ENCODE results near the gene RGS7BP. TPM values are rescaled to one million over a fixed set of nuclear protein-coding genes. Genes with fewer than 3 reads are reported as not detected.

Gene RGS7BP
- total and polyA plus RNA-seq, 2 experiments from 2014 or later, result 3.3 to 5.4 TPM

- peaks cover 21% of the 10 kb centered on the region for H3K27me3 ChIP-seq (ENCODE audit: insufficient read depth)
- peaks cover 22% of the 10 kb centered on the region for H3K27me3 Mint-ChIP-seq (ENCODE audit: insufficient read depth, low read depth, poor library complexity)
These were observed 4.0 kb downstream of the RGS7BP start for GRCh38 chr5:64509828-64510227.

More at GRCh38 chr5:64509828-64510227, 4.0 kb downstream of the RGS7BP start:
- no peaks in the 10 kb centered on the region for H3K79me2 ChIP-seq (replicated peaks; ENCODE audit: insufficient read depth)
- no peak overlapping the region for H3K27ac ChIP-seq (ENCODE audit: low read depth)
- TF ChIP-seq ZNF114 (CRISPR knock-in tag; IDR thresholded peaks at IDR 0.05) (no peak), EZH2phosphoT487 (IDR thresholded peaks at IDR 0.05; ENCODE audit: unreplicated experiment) (no peak), JUNB (IDR thresholded peaks at IDR 0.05; ENCODE audit: unreplicated experiment) (no peak), REST (IDR thresholded peaks at IDR 0.05; ENCODE audit: unreplicated experiment) (no peak), CTCF (conservative IDR thresholded peaks at IDR 0.05; ENCODE audit: low read depth in 2 of 2) (no peak), POLR2AphosphoS5 (IDR thresholded peaks at IDR 0.05; ENCODE audit: low read depth) (no peak), EZH2 (IDR thresholded peaks at IDR 0.05; ENCODE audit: low read depth, unreplicated experiment) (no peak), STAT1 (IDR thresholded peaks at IDR 0.05; ENCODE audit: unreplicated experiment) (no peak), CREB1 (CRISPR knock-in tag; IDR thresholded peaks at IDR 0.05; ENCODE audit: low read depth) (no peak), ZNF331 (CRISPR knock-in tag; IDR thresholded peaks at IDR 0.05; ENCODE audit: low read depth) (no peak), NANOG (IDR thresholded peaks at IDR 0.05; ENCODE audit: borderline replicate concordance) (no peak)
- TF ChIP-seq, protein P1, sequence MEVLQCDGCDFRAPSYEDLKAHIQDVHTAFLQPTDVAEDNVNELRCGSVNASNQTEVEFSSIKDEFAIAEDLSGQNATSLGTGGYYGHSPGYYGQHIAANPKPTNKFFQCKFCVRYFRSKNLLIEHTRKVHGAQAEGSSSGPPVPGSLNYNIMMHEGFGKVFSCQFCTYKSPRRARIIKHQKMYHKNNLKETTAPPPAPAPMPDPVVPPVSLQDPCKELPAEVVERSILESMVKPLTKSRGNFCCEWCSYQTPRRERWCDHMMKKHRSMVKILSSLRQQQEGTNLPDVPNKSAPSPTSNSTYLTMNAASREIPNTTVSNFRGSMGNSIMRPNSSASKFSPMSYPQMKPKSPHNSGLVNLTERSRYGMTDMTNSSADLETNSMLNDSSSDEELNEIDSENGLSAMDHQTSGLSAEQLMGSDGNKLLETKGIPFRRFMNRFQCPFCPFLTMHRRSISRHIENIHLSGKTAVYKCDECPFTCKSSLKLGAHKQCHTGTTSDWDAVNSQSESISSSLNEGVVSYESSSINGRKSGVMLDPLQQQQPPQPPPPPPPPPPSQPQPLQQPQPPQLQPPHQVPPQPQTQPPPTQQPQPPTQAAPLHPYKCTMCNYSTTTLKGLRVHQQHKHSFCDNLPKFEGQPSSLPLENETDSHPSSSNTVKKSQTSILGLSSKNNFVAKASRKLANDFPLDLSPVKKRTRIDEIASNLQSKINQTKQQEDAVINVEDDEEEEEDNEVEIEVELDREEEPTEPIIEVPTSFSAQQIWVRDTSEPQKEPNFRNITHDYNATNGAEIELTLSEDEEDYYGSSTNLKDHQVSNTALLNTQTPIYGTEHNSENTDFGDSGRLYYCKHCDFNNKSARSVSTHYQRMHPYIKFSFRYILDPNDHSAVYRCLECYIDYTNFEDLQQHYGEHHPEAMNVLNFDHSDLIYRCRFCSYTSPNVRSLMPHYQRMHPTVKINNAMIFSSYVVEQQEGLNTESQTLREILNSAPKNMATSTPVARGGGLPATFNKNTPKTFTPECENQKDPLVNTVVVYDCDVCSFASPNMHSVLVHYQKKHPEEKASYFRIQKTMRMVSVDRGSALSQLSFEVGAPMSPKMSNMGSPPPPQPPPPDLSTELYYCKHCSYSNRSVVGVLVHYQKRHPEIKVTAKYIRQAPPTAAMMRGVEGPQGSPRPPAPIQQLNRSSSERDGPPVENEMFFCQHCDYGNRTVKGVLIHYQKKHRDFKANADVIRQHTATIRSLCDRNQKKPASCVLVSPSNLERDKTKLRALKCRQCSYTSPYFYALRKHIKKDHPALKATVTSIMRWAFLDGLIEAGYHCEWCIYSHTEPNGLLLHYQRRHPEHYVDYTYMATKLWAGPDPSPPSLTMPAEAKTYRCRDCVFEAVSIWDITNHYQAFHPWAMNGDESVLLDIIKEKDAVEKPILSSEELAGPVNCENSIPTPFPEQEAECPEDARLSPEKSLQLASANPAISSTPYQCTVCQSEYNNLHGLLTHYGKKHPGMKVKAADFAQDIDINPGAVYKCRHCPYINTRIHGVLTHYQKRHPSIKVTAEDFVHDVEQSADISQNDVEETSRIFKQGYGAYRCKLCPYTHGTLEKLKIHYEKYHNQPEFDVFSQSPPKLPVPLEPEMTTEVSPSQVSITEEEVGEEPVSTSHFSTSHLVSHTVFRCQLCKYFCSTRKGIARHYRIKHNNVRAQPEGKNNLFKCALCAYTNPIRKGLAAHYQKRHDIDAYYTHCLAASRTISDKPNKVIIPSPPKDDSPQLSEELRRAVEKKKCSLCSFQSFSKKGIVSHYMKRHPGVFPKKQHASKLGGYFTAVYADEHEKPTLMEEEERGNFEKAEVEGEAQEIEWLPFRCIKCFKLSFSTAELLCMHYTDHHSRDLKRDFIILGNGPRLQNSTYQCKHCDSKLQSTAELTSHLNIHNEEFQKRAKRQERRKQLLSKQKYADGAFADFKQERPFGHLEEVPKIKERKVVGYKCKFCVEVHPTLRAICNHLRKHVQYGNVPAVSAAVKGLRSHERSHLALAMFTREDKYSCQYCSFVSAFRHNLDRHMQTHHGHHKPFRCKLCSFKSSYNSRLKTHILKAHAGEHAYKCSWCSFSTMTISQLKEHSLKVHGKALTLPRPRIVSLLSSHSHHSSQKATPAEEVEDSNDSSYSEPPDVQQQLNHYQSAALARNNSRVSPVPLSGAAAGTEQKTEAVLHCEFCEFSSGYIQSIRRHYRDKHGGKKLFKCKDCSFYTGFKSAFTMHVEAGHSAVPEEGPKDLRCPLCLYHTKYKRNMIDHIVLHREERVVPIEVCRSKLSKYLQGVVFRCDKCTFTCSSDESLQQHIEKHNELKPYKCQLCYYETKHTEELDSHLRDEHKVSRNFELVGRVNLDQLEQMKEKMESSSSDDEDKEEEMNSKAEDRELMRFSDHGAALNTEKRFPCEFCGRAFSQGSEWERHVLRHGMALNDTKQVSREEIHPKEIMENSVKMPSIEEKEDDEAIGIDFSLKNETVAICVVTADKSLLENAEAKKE (CRISPR knock-in tag; IDR thresholded peaks at IDR 0.05), result no peak
- TF ChIP-seq, protein P2, sequence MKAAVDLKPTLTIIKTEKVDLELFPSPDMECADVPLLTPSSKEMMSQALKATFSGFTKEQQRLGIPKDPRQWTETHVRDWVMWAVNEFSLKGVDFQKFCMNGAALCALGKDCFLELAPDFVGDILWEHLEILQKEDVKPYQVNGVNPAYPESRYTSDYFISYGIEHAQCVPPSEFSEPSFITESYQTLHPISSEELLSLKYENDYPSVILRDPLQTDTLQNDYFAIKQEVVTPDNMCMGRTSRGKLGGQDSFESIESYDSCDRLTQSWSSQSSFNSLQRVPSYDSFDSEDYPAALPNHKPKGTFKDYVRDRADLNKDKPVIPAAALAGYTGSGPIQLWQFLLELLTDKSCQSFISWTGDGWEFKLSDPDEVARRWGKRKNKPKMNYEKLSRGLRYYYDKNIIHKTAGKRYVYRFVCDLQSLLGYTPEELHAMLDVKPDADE (IDR thresholded peaks at IDR 0.05), result no peak
- H3K27ac Mint-ChIP-seq, result no peak overlapping the region
- H3K4me1 ChIP-seq (ENCODE audit: insufficient read depth), result 0 out of 2 replicates have a peak, but pooled peaks cover 8% of the 10 kb centered on the region
- no peaks in the 10 kb centered on the region for H3K36me3 Mint-ChIP-seq (ENCODE audit: low read depth)
- H3K4me2 ChIP-seq, result no peak overlapping the region
- DNase-seq (ENCODE audit: low spot score) (no peak), ATAC-seq (no peak)
- H3K36me3 ChIP-seq (ENCODE audit: insufficient read depth), result no peaks in the 10 kb centered on the region
- no peak overlapping the region for H3K4me3 Mint-ChIP-seq
- peaks cover 15% of the 10 kb centered on the region for H3K4me1 Mint-ChIP-seq
- H4K20me1 ChIP-seq (replicated peaks; ENCODE audit: insufficient read depth), result no peaks in the 10 kb centered on the region
- no peaks in the 10 kb centered on the region; the same call in 1 of the 2 replicates for H3F3A ChIP-seq (replicated peaks; ENCODE audit: low read depth)
- H3K9me2 ChIP-seq (ENCODE audit: insufficient read depth), result no peaks in the 10 kb centered on the region
- H3K4me3 ChIP-seq, result no peak overlapping the region
- no peak overlapping the region for H2AFZ ChIP-seq
- H3K9me3 Mint-ChIP-seq, result no peaks in the 10 kb centered on the region

Measured in GM23338 (cell line).